Kidney (tissue), 14 donors: ENCODE data around the gene ABCG1. TPM values are rescaled to one million over a fixed set of nuclear protein-coding genes. Genes with fewer than 3 reads are reported as not detected.

ENCODE experiments used
- DNase-seq, 5 donors: peaks; one replicate each; pipeline ENCODE4 v3.0.0-alpha.2; 2013 to 2020
- FAIRE-seq: peaks from 2 replicates; lab custom pipeline; 2012; peaks lifted over from hg19 to GRCh38; lab: Jason Lieb, UNC
- H3K27ac ChIP-seq, 2 donors: one replicate each; pipeline ENCODE4 v1.7.0; 2013; ENCODE audit warnings: low read depth in 2 of 2, low read length in 2 of 2, inconsistent platforms in 1 of 2
- H3K27me3 ChIP-seq: one replicate; pipeline ENCODE4 v1.7.1; 2013; ENCODE audit warnings: low read length, inconsistent platforms; ENCODE audit not compliant: control insufficient read depth, insufficient read depth
- H3K36me3 ChIP-seq, 3 donors: one replicate each; pipeline versions ENCODE4 v1.7.0 to v1.7.1; 2013; ENCODE audit warnings: low read length in 3 of 3, control low read depth in 1 of 3, inconsistent platforms in 1 of 3; ENCODE audit not compliant: insufficient read depth in 3 of 3, control insufficient read depth in 2 of 3
- H3K4me1 ChIP-seq, 3 donors: one replicate each; pipeline versions ENCODE4 v1.7.0 to v1.7.1; 2013; ENCODE audit warnings: low read length in 3 of 3, inconsistent platforms in 1 of 3, low read depth in 1 of 3; ENCODE audit not compliant: control insufficient read depth in 2 of 3, insufficient read depth in 2 of 3
- H3K4me3 ChIP-seq, 3 donors: one replicate each; pipeline versions ENCODE4 v1.7.0 to v1.8.1; 2013; ENCODE audit warnings: low read length in 3 of 3, control low read depth in 1 of 3, inconsistent platforms in 1 of 3
- H3K9ac ChIP-seq, 3 donors: one replicate each; pipeline versions ENCODE4 v1.7.0 to v1.7.1; 2013; ENCODE audit warnings: low read length in 3 of 3, control low read depth in 1 of 3, inconsistent platforms in 1 of 3
- H3K9me3 ChIP-seq, 3 donors: one replicate each; pipeline versions ENCODE4 v1.7.0 to v1.7.1; 2013; ENCODE audit warnings: low read length in 3 of 3, control low read depth in 1 of 3, inconsistent platforms in 1 of 3; ENCODE audit not compliant: control insufficient read depth in 2 of 3, insufficient read depth in 1 of 3
- CTCF ChIP-seq: IDR thresholded peaks from 3 replicates; pipeline ENCODE4 v1.5.1; 2012; ENCODE audit warnings: mild to moderate bottlenecking, moderate library complexity, borderline replicate concordance; ENCODE audit not compliant: insufficient read depth; ENCODE audit errors: extremely low read depth
- intact Hi-C: fragments of 100-400 bp; cut with DNase I; formaldehyde crosslinking; loops from one replicate; pipeline ENCODE4 v1.11.1; 2022
- polyA plus RNA-seq: library from polyadenylated mRNA; stranded (reverse); fragments of 350-450 nt; fragmentation: Illumina TruSeq; extraction: RNeasy Lipid Tissue Mini Kit (QIAGEN cat#74804); gene quantifications from one replicate; pipeline ENCODE4 v1.2.3, GENCODE V29; 2014; ENCODE audit warnings: low read depth, low replicate concordance; ENCODE audit not compliant: insufficient read depth
- total RNA-seq: library from RNA; stranded (reverse); fragmentation: NEBNext Ultra II Directional; extraction: Animal tissue kit (Norgen Biotek cat#: 25700); gene quantifications from one replicate; pipeline ENCODE4 v1.2.1, GENCODE V29; 2021
- donor health status: control.
- donor health status: control.
- donor health status: control.
- donor health status: control.
- donor health status: control.
- donor health status: DM: yes; HTN: yes; CAD: no.
- donor health status: Normal renal cell carcinoma (clear cell type).

ABCG1 gene
- total and polyA plus RNA-seq, 2 donors from 2014 or later: 5.6 to 27.6 TPM

- no peak for TF ChIP-seq CTCF
These were observed 17.3 kb upstream of the ABCG1 start for GRCh38 chr21:42201615-42202161.

GRCh38 chr21:42202321-42202720, 16.6 kb upstream of the ABCG1 start:
- DNase-seq (peak in 1 of 5 donors; percentile 15), FAIRE-seq (no peak)
- intact Hi-C loops: no loop called here
- Histone ChIP-seq H3K4me1 (peaks cover 0 to 5% (median 2%) of the 10 kb centered on the region in 3 donors), H3K36me3 (no peaks in the 10 kb centered on the region), H3K4me3 (no peak overlapping the region), H3K9me3 (no peaks in the 10 kb centered on the region), H3K27ac (no peak overlapping the region), H3K27me3 (no peaks in the 10 kb centered on the region), H3K9ac (no peak overlapping the region)
- no peak for TF ChIP-seq CTCF

More at GRCh38 chr21:42201615-42202161, 17.3 kb upstream of the ABCG1 start:
- H3K9ac ChIP-seq: no peak overlapping the region
- H3K36me3 ChIP-seq: no peaks in the 10 kb centered on the region
- no peak overlapping the region for H3K27ac ChIP-seq
- H3K4me1 ChIP-seq: peaks cover 0 to 5% (median 2%) of the 10 kb centered on the region in 3 donors
- no peak overlapping the region for H3K4me3 ChIP-seq
- no peaks in the 10 kb centered on the region for H3K27me3 ChIP-seq
- no peaks in the 10 kb centered on the region for H3K9me3 ChIP-seq
- DNase-seq (no peak), FAIRE-seq (no peak)
- intact Hi-C loops: no loop called here

- H3K36me3 ChIP-seq: no peaks in the 10 kb centered on the region
- no peaks in the 10 kb centered on the region for H3K9me3 ChIP-seq
- FAIRE-seq: no peak
- no peak for DNase-seq
- peaks cover 0 to 5% (median 2%) of the 10 kb centered on the region in 3 donors for H3K4me1 ChIP-seq
- intact Hi-C loops: no loop called here
- H3K9ac ChIP-seq: no peak overlapping the region
- H3K27me3 ChIP-seq: no peaks in the 10 kb centered on the region
- no peak for TF ChIP-seq CTCF
- H3K27ac ChIP-seq: no peak overlapping the region
- no peak overlapping the region for H3K4me3 ChIP-seq
These were observed 15.6 kb upstream of the ABCG1 start for GRCh38 chr21:42203321-42203720.

- no peak overlapping the region for H3K4me3 ChIP-seq
- intact Hi-C loops: no loop called here
- no peak overlapping the region for H3K27ac ChIP-seq
- H3K36me3 ChIP-seq: no peaks in the 10 kb centered on the region
- FAIRE-seq (no peak), DNase-seq (no peak)
- no peak for TF ChIP-seq CTCF
- H3K9me3 ChIP-seq: no peaks in the 10 kb centered on the region
- no peak overlapping the region for H3K9ac ChIP-seq
- H3K4me1 ChIP-seq: peaks cover 0 to 2% (median 1%) of the 10 kb centered on the region in 3 donors
- no peaks in the 10 kb centered on the region for H3K27me3 ChIP-seq
These were observed 15.0 kb upstream of the ABCG1 start for GRCh38 chr21:42203936-42204335.
